GM23338 (cell line): Measurements from ENCODE around the gene RALY. TPM values are rescaled to one million over a fixed set of nuclear protein-coding genes. Genes with fewer than 3 reads are reported as not detected.

Experiments used
- ATAC-seq: fragments of 200-7000 bp; cut with Tn5 transposase; 3 replicates; pipeline ENCODE4 v1.9.1; 2020
- DNase-seq: peaks from one replicate; pipeline ENCODE4 v3.0.0-alpha.2; 2015; ENCODE audit warnings: low spot score
- H2AFZ ChIP-seq: fragments of 200-600 bp; sonication (generic); 2 replicates; pipeline ENCODE4 v1.8.0; 2016; ENCODE audit warnings: antibody characterized with exemption, mild to moderate bottlenecking, moderate library complexity
- H3F3A ChIP-seq: fragments of 200-600 bp; sonication (generic); replicated peaks from 2 replicates; pipeline ENCODE4 v1.8.0; 2017; ENCODE audit warnings: antibody characterized with exemption, mixed run types, low read depth
- H3K27ac ChIP-seq: fragments of 200-600 bp; sonication (generic); 2 replicates; pipeline ENCODE4 v1.6.1; 2016; ENCODE audit warnings: low read depth
- H3K27me3 ChIP-seq: fragments of 200-600 bp; sonication (generic); 2 replicates; pipeline ENCODE4 v1.8.0; 2016; ENCODE audit warnings: mild to moderate bottlenecking, mixed run types, moderate library complexity; ENCODE audit not compliant: insufficient read depth
- H3K36me3 ChIP-seq: fragments of 200-600 bp; sonication (generic); 2 replicates; pipeline ENCODE4 v1.8.0; 2016; ENCODE audit warnings: mild to moderate bottlenecking; ENCODE audit not compliant: insufficient read depth
- H3K4me1 ChIP-seq: fragments of 200-600 bp; sonication (generic); 2 replicates; pipeline ENCODE4 v1.8.0; 2016; ENCODE audit warnings: mild to moderate bottlenecking, moderate library complexity; ENCODE audit not compliant: insufficient read depth
- H3K4me2 ChIP-seq: fragments of 200-600 bp; sonication (generic); 2 replicates; pipeline ENCODE4 v1.7.1; 2017; ENCODE audit warnings: mixed run types
- H3K4me3 ChIP-seq: fragments of 200-600 bp; sonication (generic); 2 replicates; pipeline ENCODE4 v1.6.1; 2016; ENCODE audit warnings: mixed run types
- H3K79me2 ChIP-seq: fragments of 200-600 bp; sonication (generic); replicated peaks from 2 replicates; pipeline ENCODE4 v1.8.0; 2017; ENCODE audit warnings: mild to moderate bottlenecking; ENCODE audit not compliant: insufficient read depth
- H3K9me2 ChIP-seq: fragments of 200-600 bp; sonication (generic); 2 replicates; pipeline ENCODE4 v1.8.0; 2017; ENCODE audit not compliant: insufficient read depth
- H4K20me1 ChIP-seq: fragments of 200-600 bp; sonication (generic); replicated peaks from 2 replicates; pipeline ENCODE4 v1.8.0; 2017; ENCODE audit warnings: mild to moderate bottlenecking; ENCODE audit not compliant: insufficient read depth
- H3K27ac Mint-ChIP-seq: 2 replicates; pipeline ENCODE4 v1.8.0; 2020; ENCODE audit warnings: inconsistent platforms, mild to moderate bottlenecking, moderate library complexity, mixed read lengths
- H3K27me3 Mint-ChIP-seq: 3 replicates; pipeline ENCODE4 v1.8.0; 2022; ENCODE audit warnings: low read depth, mild to moderate bottlenecking, moderate library complexity, mixed read lengths, inconsistent platforms; ENCODE audit not compliant: insufficient read depth, poor library complexity
- H3K36me3 Mint-ChIP-seq: 3 replicates; pipeline ENCODE4 v1.8.0; 2021; ENCODE audit warnings: low read depth, mild to moderate bottlenecking, inconsistent platforms, moderate library complexity, mixed read lengths
- H3K4me1 Mint-ChIP-seq: 3 replicates; pipeline ENCODE4 v1.8.0; 2020; ENCODE audit warnings: mild to moderate bottlenecking, inconsistent platforms, mixed read lengths
- H3K4me3 Mint-ChIP-seq: 3 replicates; pipeline ENCODE4 v1.8.0; 2021; ENCODE audit warnings: moderate library complexity, mild to moderate bottlenecking, inconsistent platforms, mixed read lengths
- H3K9me3 Mint-ChIP-seq: 3 replicates; pipeline ENCODE4 v1.8.0; 2020; ENCODE audit warnings: moderate library complexity, mild to moderate bottlenecking, inconsistent platforms, mixed read lengths
- CTCF ChIP-seq, 2 experiments: fragments of 200-600 bp in 1 of 2; sonication (generic) in 1 of 2; conservative IDR thresholded peaks; 2 replicates each; pipeline versions ENCODE4 v1.5.1 to v1.6.1; 2016 to 2017; ENCODE audit warnings: antibody characterized with exemption in 2 of 2, low read depth in 2 of 2, mild to moderate bottlenecking in 2 of 2, moderate library complexity in 1 of 2
- ETS1 ChIP-seq: IDR thresholded peaks from 2 replicates; pipeline ENCODE4 v1.6.1; 2016; ENCODE audit warnings: antibody characterized with exemption
- EZH2 ChIP-seq: fragments of 200-600 bp; sonication (generic); IDR thresholded peaks from one replicate; pipeline ENCODE4 v1.8.0; 2017; ENCODE audit warnings: antibody characterized with exemption, mild to moderate bottlenecking, low read depth; ENCODE audit not compliant: unreplicated experiment
- EZH2phosphoT487 ChIP-seq: fragments of 200-600 bp; sonication (generic); IDR thresholded peaks from one replicate; pipeline ENCODE4 v1.8.1; 2018; ENCODE audit warnings: antibody characterized with exemption; ENCODE audit not compliant: unreplicated experiment
- NANOG ChIP-seq: IDR thresholded peaks from 2 replicates; pipeline ENCODE4 v1.6.1; 2016; ENCODE audit warnings: antibody characterized with exemption, borderline replicate concordance
- STAT1 ChIP-seq: IDR thresholded peaks from one replicate; pipeline ENCODE4 v1.6.1; 2016; ENCODE audit warnings: antibody characterized with exemption; ENCODE audit not compliant: unreplicated experiment
- ZNF114 ChIP-seq: fragments of 250-450 bp; sonication (Bioruptor Pico); IDR thresholded peaks from 2 replicates; pipeline ENCODE4 v1.5.0; 2020; ENCODE audit warnings: mild to moderate bottlenecking, moderate library complexity
- ZNF462 ChIP-seq: fragments of 250-450 bp; sonication (Bioruptor Pico); IDR thresholded peaks from 2 replicates; pipeline ENCODE4 v1.5.0; 2020; ENCODE audit warnings: mild to moderate bottlenecking, moderate library complexity
- polyA plus RNA-seq: library from polyadenylated mRNA; unstranded; fragments of >200 nt; fragmentation: Nextera tagmentation; extraction: Ambion mirVana; gene quantifications from 2 replicates; pipeline ENCODE4 v1.2.1, GENCODE V29; 2016
- total RNA-seq: library from RNA; depleted of rRNA; stranded (reverse); fragments of >200 nt; shearing (Covaris generic); gene quantifications from 2 replicates; pipeline ENCODE4 v1.2.3, GENCODE V29; 2014

RALY gene
- total and polyA plus RNA-seq, 2 experiments from 2014 or later = 144 to 167 TPM

- Mint-ChIP-seq H3K27ac (no peak overlapping the region), H3K9me3 (no peaks in the 10 kb centered on the region), H3K4me3 (no peak overlapping the region), H3K36me3 (peaks cover 99% of the 10 kb centered on the region), H3K4me1 (no peaks in the 10 kb centered on the region), H3K27me3 (no peaks in the 10 kb centered on the region)
- Histone ChIP-seq H3K27me3 (no peaks in the 10 kb centered on the region), H3K4me3 (no peak overlapping the region), H3K27ac (no peak overlapping the region), H4K20me1 (peaks cover 85% of the 10 kb centered on the region), H3K9me2 (no peaks in the 10 kb centered on the region), H2AFZ (no peak overlapping the region), H3K79me2 (peaks cover 96% of the 10 kb centered on the region), H3K36me3 (peaks cover 98% of the 10 kb centered on the region), H3K4me1 (no peaks in the 10 kb centered on the region), H3K4me2 (no peak overlapping the region), H3F3A (peaks cover 2% of the 10 kb centered on the region; the same call in 1 of the 2 replicates)
- ATAC-seq (no peak), DNase-seq (no peak)
- TF ChIP-seq ZNF462 (CRISPR knock-in tag) (no peak), ZNF114 (CRISPR knock-in tag) (no peak), CTCF (conservative IDR thresholded peaks at IDR 0.05; ENCODE audit: low read depth in 2 of 2) (no peak), STAT1 (no peak), NANOG (no peak), EZH2phosphoT487 (no peak), ETS1 (no peak), EZH2 (no peak)
Measured at GRCh38 chr20:34100576-34100975, 106.9 kb downstream of the RALY start.
